ENCODE measurements around the gene TAMALIN.
A peak's percentile ranks its signal among the peaks of the same experiment; 100 is the strongest.
"Not testable (repeated sequence)": the region's sequence is repeated elsewhere in the genome, so short reads cannot be mapped to it uniquely, and the experiment has no call there.

Gene TAMALIN

DNA sequence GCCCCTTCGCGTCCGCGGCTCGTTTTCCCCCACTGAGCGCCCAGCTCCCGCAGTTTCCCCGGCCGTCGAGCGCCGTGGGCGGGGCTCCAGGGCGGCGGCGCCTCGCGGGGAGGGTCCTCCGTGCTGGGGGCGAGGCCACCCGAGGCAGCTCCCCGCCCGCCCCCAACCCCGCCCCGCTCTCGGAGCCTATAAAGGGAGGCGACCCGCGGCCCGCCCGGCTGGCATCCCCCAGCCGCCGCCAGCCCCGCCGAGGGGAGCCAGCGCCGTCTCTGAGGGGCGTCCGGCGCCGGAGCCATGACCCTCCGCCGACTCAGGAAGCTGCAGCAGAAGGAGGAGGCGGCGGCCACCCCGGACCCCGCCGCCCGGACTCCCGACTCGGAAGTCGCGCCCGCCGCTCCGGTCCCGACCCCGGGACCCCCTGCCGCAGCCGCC lies at the start of gene TAMALIN:
TAMALIN (plus strand) TSS at position 221 of the 432 bp plus-strand sequence; CDS start at position 295, 74 bp downstream.
- DNase-seq (ENCODE audit: low read depth): no peak

- DNase-seq (ENCODE audit: low read depth): no peak
Measured at GRCh38 chr12:51958542-51958941, 48.2 kb upstream of the TAMALIN start.

DNA sequence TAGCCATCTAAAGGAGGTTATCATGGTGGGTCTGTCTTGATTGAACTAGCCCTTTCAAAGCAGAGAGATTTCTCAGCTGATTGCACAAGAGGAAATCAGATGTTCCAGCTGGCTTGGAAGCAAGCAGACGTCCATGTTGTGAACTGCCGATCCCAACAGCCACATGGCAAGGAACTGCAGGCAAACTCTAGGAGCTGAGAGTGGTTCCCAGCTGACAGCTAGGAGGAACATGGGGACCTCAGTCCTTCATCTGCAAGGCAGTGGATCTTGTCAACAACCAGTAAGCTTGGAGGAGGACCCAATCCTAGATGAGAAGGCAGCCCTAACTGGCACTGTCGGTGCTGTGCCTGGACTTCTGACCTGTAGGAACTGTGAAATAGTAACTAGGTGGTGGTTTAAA lies 47.5 kb upstream of the TAMALIN start:
- DNase-seq (ENCODE audit: low read depth): peak; percentile 24

DNA sequence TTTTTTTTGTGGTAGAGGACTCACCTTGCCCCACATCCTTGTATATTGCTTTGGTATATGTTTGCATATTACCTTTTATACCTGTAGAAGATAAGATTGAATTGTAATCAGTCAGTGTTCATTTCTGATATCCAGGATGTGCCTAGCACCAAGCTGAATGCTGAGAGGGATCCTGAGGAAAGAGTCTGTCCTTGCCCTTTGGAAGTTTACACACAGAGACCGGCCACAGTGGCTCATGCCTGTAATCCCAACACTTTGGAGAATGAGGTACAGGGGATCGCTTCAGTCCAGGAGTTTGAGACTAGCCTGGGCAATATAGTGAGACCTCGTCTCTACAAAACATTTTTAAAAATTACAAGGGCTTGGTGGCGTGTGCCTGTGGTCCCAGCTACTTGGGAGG lies 46.8 kb upstream of the TAMALIN start:
- no peak for DNase-seq (ENCODE audit: low read depth)

GRCh38 chr12:51960488-51960887 lies 46.3 kb upstream of the TAMALIN start:
- no peak for DNase-seq (ENCODE audit: low read depth)

GRCh38 chr12:51960890-51961289 lies 45.9 kb upstream of the TAMALIN start:
- no peak for DNase-seq (ENCODE audit: low read depth)

- no peak for DNase-seq (ENCODE audit: low read depth)
Measured at GRCh38 chr12:51961834-51962233, 44.9 kb upstream of the TAMALIN start.

GRCh38 chr12:51962737-51963136 lies 44.0 kb upstream of the TAMALIN start:
- no peak for DNase-seq (ENCODE audit: low read depth)

- DNase-seq (ENCODE audit: low read depth): no peak
Measured at GRCh38 chr12:51963477-51963876, 43.3 kb upstream of the TAMALIN start.

DNA sequence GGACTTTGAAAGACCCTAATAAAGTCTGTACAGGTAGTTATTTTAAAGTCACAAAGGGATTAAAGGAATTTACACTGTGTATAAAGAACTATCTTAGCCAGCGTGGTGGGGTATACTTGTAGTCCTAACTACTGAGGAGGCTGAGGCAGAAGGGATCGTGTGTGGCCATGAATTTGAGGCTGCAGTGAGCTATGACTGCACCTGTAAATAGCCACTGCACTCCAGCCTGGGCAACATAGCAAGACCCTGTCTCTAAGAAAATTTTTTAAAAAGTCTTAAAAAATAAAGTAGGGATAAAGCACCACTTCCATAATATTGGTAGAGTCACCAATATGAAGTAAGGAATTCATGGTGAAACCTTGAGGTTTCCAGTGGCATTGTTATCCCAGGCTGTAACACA lies 37.1 kb upstream of the TAMALIN start:
- no peak for DNase-seq (ENCODE audit: low read depth)

- no peak for DNase-seq (ENCODE audit: low read depth)
Measured at GRCh38 chr12:51970904-51971646, 35.7 kb upstream of the TAMALIN start.

- DNase-seq (ENCODE audit: low read depth): no peak
Measured at GRCh38 chr12:51971679-51972421, 34.9 kb upstream of the TAMALIN start.

DNA sequence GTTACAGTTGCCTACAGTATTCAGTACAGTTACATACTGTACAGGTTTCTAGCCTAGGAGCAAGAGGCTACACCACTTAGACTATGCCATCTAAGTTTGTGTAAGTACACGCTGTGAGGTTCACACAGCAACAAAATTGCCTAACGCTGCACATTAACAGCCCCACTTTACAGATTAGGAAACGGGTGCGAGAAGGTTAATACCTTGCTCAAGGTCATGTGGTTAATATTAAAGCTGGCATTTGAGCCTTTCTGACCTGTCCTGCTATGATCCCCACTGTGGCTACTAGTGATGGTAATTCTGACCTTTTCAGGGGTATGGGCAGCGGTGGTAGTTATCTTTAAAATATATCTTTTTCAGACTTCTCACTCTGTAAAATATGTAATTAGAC lies 34.3 kb upstream of the TAMALIN start:
- no peak for DNase-seq (ENCODE audit: low read depth)

GRCh38 chr12:51972849-51973273 lies 33.9 kb upstream of the TAMALIN start:
- peak; percentile 20 for DNase-seq (ENCODE audit: low read depth)

GRCh38 chr12:51973560-51973959 lies 33.2 kb upstream of the TAMALIN start:
- peak; percentile 22 for DNase-seq (ENCODE audit: low read depth)

- DNase-seq (ENCODE audit: low read depth): no peak
Measured at GRCh38 chr12:51974646-51975045, 32.1 kb upstream of the TAMALIN start.

DNA sequence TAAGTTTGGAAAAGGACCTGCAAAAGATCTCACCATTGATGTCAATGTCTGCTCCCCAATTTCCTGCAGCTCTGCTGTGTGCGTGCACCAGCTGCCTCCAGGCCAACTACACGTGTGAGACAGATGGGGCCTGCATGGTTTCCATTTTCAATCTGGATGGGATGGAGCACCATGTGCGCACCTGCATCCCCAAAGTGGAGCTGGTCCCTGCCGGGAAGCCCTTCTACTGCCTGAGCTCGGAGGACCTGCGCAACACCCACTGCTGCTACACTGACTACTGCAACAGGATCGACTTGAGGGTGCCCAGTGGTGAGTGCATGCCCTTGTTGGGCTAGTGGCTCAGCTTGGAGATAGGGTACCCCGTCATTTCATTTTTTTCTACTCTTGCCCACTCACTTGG lies 31.6 kb upstream of the TAMALIN start:
- DNase-seq (ENCODE audit: low read depth): no peak

DNA sequence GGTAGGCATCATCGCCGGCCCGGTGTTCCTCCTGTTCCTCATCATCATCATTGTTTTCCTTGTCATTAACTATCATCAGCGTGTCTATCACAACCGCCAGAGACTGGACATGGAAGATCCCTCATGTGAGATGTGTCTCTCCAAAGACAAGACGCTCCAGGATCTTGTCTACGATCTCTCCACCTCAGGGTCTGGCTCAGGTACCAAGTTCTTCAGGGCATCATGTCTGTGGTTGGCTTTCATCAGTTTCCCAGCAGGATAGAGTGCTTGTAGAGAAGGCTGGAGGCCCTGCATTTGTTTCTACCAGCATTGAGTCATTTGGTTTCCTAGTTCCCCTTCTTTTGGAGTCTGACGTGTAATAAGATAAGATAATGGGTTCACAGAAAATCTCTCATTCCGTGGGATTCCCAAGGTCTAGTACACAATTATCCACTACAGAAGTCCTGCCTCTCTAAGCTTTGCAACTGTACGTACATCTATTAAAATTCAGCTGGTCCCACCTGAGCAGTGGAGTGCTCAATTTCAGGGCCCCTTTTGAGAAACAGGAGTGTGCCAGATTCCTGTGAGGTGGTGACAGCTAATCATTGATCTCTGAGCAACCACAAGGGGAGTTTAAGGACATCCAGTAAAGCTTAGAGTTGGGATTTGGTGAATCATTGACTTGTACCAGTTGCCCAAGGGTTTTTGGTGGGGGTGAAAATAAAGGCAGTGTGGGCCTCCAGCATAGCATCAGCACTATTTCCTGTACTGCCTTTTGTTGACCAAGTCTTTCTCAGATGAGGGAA lies 30.2 kb upstream of the TAMALIN start:
- DNase-seq (ENCODE audit: low read depth): peak; percentile 32

GRCh38 chr12:51977320-51977753 lies 29.4 kb upstream of the TAMALIN start:
- no peak for DNase-seq (ENCODE audit: low read depth)

- not testable (repeated sequence) for DNase-seq (ENCODE audit: low read depth)
Measured at GRCh38 chr12:51979306-51979705, 27.4 kb upstream of the TAMALIN start.

GRCh38 chr12:51980051-51980808 lies 26.5 kb upstream of the TAMALIN start:
- DNase-seq (ENCODE audit: low read depth): no peak

DNA sequence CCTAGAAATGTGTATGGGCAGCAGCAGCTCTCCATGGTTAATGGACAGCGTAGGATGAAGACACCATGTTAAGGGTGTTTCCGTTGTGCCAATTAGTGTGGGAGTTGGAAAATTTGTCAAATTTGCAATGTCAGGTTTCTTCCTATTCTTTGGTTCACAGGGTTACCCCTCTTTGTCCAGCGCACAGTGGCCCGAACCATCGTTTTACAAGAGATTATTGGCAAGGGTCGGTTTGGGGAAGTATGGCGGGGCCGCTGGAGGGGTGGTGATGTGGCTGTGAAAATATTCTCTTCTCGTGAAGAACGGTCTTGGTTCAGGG lies 26.0 kb upstream of the TAMALIN start:
- no peak for DNase-seq (ENCODE audit: low read depth)

Measured in GM04503 (cell line).